Ammon's horn (tissue), 1 donor: ENCODE results near the gene EPHX1.
"Not testable (repeated sequence)": the region's sequence is repeated elsewhere in the genome, so short reads cannot be mapped to it uniquely, and the experiment has no call there.

Experiments used
- DNase-seq: peaks from one replicate; pipeline ENCODE4 v3.0.0-alpha.2; 2016; ENCODE audit warnings: low spot score

The EPHX1 gene

DNA sequence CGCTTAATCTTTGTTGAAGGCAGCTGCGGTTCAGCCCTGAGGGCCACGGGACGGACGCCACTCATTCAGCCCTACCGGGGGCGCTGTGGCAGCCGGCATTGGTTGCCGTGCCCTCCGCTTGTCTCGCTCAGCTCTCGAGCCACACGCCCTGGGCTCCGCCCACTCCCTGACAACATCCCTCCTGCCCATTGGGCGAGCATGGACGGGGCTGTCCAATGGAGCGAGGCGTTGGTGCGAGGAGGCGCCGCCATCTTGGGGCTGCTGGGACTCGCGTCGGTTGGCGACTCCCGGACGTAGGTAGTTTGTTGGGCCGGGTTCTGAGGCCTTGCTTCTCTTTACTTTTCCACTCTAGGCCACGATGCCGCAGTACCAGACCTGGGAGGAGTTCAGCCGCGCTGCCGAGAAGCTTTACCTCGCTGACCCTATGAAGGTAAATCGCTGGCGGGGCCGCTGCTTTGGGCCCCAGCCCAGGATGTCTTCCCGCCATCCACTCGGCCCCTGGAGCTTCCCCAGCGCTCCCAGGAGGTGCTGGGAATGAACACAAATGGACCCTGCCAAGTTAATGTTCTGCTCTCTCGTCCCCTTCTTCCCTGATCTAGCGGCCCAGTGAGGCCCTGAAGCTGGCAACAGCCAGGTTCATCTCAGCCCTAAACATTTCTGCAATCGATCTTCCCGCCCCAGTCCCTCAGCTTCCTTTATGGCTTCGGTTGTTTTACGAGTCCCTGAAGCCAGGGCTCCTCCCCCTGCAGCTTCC is 32.2 kb upstream of the EPHX1 start, which contains the start of gene SRP9:
Gene SRP9, plus strand, starts transcription at position 244 of the 754 bp plus-strand sequence. Its CDS starts 115 bp downstream, at position 359.
- peak; percentile 99 for DNase-seq

DNA sequence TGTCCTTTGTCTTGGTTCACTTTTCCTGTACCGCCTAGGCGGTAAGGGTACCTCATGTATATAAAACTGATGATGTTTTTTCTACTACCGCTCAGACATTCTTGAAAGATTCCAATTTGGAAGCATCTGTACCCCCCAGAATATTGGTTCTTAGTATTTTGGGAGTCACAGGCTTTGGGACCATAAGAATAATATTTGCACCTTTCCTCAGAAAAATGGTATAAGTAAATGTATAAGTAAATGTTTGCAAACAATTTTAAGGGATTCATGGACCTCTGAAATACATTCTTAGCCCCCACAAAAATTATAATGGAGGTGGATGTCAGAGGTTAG is 31.6 kb upstream of the EPHX1 start:
- no peak for DNase-seq

DNA sequence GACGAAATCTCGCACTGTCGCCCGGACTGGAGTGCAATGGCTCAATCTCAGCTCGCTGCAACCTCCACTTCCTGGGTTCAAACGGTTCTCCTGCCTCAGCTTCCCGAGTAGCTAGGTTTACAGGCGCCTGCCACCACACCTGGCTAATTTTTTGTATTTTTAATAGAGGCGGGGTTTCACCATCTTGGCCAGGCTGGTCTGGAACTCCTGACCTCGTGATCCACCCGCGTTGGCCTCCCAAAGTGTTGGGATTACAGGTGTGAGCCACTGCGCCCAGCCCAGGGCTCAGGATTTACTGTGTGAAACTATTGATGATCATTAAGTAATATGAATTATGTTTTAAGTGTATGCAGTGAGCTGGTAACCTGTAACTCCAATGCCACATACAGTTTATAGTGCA is 30.8 kb upstream of the EPHX1 start:
- not testable (repeated sequence) for DNase-seq

DNA sequence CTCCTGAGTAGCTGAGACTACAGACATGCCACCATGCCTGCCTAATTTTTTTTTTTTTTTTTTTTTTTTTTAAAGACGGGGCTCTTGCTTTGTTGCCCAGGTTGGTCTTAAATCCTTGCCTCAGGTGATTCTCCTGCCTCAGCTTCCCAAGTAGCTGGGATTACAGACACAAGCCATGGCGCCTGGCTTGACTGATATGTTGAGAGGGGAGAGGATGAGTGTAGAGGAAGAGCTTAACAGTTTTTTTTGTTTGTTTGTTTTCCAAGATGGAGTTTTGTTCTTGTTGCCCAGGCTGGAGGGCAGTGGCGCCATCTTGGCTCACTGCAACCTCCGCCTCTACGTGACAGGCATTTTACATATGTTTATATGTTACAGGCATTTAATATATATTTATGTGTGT is 29.8 kb upstream of the EPHX1 start:
- no peak for DNase-seq

DNA sequence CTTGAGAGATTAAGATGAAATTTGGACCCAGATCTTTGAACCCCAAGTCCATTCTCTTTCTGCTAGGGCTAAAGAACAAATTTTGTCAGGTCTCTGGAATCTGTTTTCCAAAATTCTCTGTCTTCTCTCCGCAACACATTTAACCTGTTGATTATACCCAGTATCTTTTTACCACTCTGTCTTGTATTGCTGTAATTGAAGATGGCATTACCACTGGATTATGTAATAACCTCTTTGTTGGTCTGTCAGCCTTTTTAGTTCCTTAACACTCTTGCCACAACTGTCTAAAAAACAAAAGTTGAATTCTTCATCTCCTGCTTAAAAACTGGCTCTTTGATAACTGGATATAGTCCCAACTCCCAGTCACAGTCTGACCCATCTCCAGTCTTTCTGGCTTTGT is 29.3 kb upstream of the EPHX1 start:
- no peak for DNase-seq

DNA sequence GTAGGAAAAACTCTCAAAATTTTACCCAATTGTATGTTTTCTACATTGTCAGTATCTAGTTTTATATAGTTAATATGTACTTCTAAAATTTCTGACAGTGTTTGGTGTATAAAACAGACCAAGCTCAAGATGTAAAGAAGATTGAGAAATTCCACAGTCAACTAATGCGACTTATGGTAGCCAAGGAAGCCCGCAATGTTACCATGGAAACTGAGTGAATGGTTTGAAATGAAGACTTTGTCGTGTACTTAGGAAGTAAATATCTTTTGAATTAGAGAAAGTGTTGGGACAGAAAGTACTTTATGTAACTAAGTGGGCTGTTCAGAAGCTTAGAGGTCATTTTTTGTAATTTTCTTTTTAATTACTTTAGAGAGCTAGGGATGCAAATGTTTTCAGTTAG is 20.8 kb upstream of the EPHX1 start:
- DNase-seq, result not testable (repeated sequence)

DNA sequence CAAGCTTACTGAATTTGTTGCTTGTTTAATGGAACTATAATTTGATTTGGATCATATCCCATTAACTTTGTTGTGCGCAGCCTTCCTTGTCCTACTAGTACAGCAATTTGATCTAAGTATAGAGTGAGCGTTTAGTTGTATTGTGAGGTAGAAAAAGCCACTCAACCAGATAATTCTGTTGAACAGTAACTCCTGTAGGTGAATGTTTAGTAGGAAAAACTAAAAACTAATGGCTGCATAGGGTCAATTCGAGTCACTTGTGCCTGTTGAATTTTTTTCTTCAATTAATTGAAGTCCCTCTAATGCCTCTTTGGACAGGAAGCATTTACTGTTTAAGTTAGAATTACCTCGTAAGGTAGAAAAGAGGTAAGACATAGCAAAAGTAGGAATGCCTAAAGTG is 15.0 kb upstream of the EPHX1 start:
- DNase-seq, result no peak

DNA sequence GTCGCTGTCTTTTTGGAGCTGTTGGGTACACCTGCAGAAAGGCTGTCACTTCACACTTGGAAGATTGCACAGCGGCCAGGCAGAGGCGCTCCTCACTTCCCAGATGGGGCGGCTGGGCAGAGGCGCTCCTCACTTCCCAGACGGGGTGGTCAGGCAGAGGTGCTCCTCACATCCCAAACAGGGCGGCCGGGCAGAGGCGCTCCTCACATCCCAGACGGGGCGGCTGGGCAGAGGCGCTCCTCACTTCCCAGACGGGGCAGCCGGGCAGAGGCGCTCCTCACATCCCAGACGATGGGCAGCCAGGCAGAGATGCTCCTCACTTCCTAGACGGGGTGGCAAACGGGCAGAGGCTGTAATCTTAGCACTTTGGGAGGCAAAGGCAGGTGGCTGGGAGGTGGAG is 13.8 kb upstream of the EPHX1 start:
- not testable (repeated sequence) for DNase-seq

DNA sequence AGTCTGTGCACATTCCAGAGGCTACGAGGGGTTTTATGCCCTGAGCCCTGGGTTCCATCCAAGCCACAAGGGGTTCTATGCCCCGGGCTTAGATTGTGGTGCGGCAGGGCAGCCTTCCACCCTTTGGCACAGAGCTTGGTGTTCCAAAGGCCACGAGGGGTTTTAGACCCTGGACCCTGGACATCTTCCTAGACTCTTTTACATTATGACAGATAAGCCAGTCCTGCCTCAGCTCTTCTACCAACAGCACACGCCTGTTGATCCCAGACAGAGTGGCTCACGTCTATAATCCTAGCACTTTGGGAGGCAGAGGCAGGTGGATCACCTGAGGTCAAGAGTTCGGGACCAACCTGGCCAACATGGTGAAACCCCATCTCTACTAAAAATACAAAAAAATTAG is 8.8 kb upstream of the EPHX1 start:
- not testable (repeated sequence) for DNase-seq

DNA sequence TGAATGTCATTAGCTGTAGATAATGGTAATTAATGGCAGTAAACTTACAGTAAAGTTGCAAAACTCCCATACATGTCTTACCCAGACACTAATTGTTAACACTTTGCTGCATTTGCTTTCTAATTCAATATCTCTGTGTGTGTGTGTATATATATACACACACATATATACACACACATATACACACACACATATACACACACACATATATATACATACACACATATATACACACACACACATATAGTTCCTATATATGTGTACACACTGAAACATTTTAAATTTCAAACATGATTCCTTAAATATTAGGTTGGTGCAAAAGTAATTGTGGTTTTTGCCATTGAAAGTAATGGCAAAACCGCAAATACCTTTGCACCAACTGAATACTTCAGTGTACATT is 3.7 kb upstream of the EPHX1 start:
- DNase-seq, result no peak

DNA sequence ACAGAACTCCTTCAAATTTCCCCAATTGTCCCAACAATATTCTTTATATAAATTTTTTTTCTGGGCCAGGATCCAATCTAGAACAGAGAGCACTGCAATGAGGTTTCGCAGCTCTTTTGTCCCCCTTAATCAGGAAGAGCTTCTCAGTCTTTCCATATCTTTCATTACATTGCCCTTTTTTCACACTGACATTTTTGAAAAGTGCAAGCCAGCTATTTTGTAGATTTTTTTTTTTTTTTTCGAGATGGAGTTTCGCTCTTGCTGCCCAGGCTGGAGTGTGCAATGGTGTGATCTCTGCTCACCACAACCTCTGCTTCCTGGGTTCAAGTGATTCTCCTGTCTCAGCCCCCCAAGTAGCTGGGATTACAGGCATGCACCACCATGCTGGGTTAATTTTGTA is 3.2 kb upstream of the EPHX1 start:
- DNase-seq, result not testable (repeated sequence)

DNA sequence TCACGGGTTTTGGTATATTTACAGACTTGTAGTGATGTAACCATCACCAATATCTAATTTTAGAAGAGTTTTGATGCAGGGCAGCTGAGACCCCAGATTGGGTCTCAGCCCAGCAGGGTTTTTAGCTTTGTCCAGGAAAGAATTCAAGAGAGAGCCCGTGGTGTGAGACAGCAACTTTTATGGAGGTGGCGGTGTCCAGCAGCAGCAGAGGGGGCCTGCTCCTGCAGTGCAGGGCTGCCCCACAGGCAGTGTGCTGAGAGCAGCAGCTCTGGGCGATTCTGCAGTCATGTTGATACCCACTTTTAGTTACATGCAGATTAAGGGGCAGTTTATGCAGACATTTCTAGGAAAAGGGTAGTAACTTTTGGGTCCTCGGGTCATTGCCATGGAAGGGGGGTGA is 1.8 kb upstream of the EPHX1 start:
- no peak for DNase-seq

DNA sequence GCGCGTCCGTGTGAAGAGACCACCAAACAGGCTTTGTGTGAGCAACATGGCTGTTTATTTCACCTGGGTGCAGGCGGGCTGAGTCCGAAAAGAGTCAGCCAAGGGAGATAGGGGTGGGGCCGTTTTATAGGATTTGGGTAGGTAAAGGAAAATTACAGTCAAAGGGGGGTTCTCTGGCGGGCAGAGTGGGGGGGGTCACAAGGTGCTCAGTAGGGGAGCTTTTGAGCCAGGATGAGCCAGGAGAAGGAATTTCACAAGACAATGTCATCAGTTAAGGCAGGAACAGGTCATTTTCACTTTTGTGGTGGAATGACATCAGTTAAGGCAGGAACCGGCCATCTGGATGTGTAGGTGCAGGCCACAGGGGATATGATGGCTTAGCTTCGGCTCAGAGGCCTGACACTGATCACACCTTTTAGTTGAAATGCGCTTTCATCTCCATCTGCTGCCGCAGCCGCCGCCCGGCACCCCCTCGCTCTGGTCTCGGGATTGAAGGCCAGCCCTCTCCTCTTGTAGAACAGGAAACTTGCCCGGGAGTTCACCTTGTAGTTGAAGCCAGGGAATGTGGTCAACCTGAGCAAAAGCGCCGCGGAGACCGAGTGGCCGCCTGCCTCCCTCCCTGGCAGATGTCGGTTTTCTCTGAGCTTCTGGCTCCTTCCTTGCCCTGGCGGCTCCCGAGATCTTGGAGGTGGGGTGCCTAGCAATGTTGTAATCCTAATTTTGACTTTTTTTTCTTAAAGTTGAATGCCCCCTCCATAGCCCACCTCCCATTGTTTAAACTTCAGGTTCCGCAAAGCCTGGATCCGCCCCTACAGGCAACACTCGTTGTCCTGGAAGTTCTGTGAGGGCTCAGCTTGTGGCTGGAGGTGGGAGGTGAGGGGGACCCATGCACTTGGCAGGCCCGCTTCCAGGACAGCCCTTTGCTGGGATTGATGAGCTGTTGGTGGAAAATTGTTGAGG is 935 bp downstream of the EPHX1 start:
- peak; percentile 31 for DNase-seq

DNA sequence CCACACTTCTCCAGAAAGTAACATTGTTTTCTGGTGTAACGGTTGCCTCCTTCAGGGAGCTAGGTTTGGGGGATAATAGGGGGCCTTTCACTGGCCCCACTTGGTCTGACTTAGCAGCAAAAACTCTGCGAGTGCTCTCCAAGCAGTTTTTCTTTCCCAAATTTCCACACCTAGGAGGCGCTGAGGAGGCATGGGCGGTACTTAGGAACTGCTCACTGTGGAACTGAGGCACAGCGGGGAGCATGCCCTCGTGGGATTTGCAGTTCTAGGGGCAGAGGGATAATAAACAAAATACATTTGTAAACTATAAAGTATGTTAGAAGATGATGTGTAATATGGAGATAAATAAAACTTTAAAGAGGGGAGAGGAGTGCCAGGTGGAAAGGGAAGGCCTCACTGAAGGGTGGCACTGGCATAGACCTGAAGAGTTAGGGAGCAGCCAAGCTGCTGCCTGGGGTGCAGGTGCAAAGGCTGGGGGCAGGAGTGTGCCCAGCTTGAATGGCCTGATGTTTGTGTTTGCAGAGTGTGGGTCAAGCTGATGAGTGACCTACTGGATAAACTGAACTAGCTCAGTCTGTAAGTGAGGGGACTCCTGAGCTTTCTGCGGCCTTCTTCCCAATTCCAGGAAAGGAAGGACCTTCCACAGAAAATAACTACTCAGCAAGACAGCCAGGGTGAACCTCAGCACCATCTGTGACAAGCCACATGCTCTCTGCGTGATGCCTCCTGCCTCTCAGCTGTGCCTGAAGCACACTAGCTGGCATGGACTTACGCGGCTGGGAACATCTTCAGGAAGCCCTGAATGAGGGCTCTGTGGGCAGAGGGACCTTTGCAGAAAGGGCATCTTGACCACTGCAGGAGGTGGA is 1.9 kb downstream of the EPHX1 start:
- DNase-seq, result peak; percentile 72

DNA sequence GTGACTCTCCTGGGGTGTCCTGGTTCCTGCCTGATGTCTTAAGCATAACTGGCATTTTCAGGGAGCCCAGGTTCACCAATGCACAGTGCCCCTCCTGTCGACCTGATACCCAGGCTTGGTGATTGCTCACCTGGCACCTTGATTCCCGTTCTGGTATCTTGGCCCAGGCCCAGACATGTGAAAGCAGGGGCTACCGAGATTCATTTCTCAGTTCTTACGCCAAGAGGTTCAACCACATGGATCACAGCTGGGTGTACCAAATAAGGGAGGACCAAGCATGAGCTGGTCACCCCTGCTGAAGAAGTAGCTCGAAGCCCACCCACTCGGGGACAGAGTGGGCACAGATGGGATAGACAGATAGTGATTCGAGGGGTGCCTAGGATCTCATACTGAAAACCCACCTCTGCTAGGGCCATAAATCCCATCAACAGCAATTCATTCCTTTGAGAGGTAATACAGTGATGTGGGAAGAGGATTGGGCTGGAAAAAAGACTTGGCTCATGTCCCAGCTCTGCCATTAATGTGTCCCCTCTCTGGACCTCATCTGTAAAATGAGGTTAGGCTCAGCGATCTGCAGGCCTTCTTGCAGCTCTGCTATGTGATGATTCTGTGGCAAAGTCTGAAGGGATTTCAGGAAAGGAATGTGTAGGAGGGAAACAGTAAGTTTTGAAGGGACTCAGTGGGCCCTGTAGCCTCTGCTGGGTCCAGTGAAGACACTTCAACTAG is 2.7 kb downstream of the EPHX1 start:
- DNase-seq, result no peak

DNA sequence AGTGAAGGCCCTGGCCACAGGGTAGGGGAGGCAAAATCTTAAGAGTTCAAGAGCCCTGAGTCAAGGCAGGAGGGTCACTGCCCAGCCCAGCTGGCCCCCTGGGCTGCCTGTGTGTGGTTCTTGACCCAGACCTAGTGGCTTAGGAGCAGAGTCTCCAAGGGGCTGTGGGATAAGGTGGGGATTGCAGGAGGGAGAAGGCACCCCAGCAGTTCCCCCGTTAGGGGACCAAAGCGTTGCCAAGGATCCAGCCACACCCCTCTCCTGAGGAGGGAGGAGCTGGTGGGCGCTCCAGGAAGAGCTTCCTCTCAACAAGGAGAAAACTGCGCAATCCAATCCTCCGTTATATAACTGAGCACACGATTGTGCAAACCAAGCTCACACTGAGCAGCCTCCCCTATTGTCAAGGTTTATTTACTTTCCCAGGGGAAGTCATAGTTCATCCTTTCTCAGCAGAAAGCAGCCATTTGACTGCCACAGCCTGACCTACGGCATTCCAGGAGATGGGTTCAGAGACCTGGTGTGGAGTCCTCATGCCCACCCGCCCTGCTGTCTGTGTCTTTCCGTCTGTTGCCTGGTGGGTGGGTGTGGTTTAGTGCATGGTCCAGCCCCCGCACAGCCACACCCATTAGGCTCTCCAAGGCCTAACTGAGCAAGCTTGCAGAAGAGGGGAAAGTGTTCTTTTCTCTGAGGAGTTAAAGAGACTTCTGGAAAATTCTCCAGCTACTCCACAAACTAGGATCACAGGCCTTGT is 3.5 kb downstream of the EPHX1 start:
- peak; percentile 48 for DNase-seq

DNA sequence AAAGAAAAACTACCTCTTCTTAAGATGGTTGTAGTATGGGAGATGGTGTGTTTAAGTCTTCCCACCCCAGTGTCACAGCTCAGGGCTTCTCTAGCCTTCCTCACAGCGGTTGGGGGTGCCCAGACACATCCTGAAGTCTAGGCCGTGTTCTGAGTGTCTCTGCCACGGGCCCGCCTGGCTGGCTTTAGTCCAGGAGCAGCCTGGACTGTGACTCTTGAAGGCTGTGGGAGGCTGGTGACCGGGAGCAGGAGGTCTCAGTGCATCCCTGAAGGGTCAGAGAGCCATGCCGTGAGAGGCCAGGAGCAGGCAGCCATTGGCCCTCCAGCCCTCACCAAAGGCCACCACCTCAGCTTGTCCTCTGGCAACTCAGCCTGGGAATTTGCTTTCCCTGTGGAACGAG is 4.5 kb downstream of the EPHX1 start:
- no peak for DNase-seq

DNA sequence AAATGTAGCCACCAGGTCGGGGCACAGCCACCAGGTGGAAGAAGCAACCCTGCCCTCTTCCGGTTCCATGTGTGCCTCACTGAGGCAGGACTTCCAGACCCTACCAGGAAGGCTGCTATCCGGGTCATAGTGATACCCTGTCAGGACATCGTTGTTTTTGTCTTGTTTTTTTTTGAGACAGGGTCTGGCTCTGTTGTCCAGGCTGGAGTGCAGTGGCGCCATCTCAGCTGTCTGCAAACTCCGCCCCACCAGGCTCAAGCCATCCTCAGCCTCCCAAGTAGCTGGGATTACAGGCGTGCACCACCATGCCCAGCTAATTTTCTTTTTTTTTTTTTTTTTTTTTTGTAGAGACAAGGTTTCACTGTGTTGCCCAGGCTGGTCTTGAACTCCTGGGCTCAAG is 5.2 kb downstream of the EPHX1 start:
- not testable (repeated sequence) for DNase-seq

DNA sequence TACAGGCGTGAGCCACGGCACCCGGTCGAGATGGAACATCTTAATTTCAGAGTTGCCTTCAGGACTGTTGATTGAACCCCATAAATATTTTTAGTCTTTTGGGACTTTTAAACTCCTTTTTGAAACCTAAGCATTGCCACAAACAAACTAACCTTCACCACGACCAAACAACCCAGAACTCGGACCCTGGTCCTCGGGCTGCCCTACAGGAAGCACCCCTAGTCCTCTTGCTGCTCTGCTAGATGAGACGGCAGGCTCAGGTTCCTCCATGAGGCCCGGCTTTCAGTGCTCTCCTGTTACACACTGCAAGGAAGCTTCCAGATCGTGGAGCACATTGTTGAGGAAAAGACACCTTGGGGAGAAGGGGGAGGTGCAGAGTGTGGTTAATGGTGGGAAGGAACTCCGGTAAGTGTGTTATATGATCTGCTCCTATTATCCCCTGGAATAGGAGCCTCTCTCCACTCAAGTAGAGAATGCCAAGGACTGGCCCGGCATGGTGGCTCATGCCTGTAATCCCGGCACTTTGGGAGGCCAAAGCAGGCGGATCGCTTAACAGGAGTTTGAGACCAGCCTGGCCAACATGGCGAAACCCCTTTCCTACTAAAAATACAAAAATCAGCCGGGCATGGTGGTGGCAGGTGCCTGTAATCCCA is 5.7 kb downstream of the EPHX1 start:
- no peak for DNase-seq
